Naive B cell (primary cell): Measurements from ENCODE around the gene SUPT3H. TPM values are rescaled to one million over a fixed set of nuclear protein-coding genes. Genes with fewer than 3 reads are reported as not detected.
"Not testable (repeated sequence)": the region's sequence is repeated elsewhere in the genome, so short reads cannot be mapped to it uniquely, and the experiment has no call there.

Experiments used
- ATAC-seq, 2 donors: fragments of 150-1000 bp; cut with Tn5 transposase; 2 replicates each; pipeline ENCODE4 v1.10.0; 2021; ENCODE audit warnings: low read depth in 2 of 2, mild to moderate bottlenecking in 2 of 2, moderate library complexity in 2 of 2
- DNase-seq: peaks from one replicate; pipeline ENCODE4 v3.0.0; 2022
- H3K27ac Mint-ChIP-seq, 6 donors: one replicate each; pipeline ENCODE4 v1.8.0; 2020 to 2022; ENCODE audit warnings: mild to moderate bottlenecking in 6 of 6, mixed read lengths in 6 of 6, moderate library complexity in 5 of 6, inconsistent platforms in 2 of 6
- H3K27me3 Mint-ChIP-seq, 3 donors: one replicate each; pipeline ENCODE4 v1.8.0; 2021 to 2022; ENCODE audit warnings: mixed read lengths in 3 of 3, mild to moderate bottlenecking in 1 of 3
- H3K36me3 Mint-ChIP-seq, 2 donors: one replicate each; pipeline ENCODE4 v1.8.0; 2020 to 2022; ENCODE audit warnings: mixed read lengths in 2 of 2, inconsistent platforms in 1 of 2, mild to moderate bottlenecking in 1 of 2
- H3K4me1 Mint-ChIP-seq, 3 donors: one replicate each; pipeline ENCODE4 v1.8.0; 2020 to 2022; ENCODE audit warnings: mixed read lengths in 3 of 3, inconsistent platforms in 1 of 3, mild to moderate bottlenecking in 1 of 3, moderate library complexity in 1 of 3
- H3K4me3 Mint-ChIP-seq, 8 donors: one replicate each; pipeline ENCODE4 v1.8.0; 2020 to 2022; ENCODE audit warnings: mild to moderate bottlenecking in 8 of 8, mixed read lengths in 8 of 8, moderate library complexity in 8 of 8, inconsistent platforms in 2 of 8
- H3K9me3 Mint-ChIP-seq, 7 donors: one replicate each; pipeline ENCODE4 v1.8.0; 2020 to 2022; ENCODE audit warnings: mixed read lengths in 7 of 7, mild to moderate bottlenecking in 5 of 7, inconsistent platforms in 2 of 7, moderate library complexity in 1 of 7
- polyA plus RNA-seq, 6 donors: library from polyadenylated mRNA; unstranded; fragments of 300-500 nt; fragmentation: Illumina TruSeq; gene quantifications; one replicate each; pipeline ENCODE4 v1.2.3, GENCODE V29; 2021; ENCODE audit warnings: low read depth in 6 of 6

SUPT3H gene
- polyA plus RNA-seq, 6 donors from 2014 or later = 3.7 to 8.6 (median 6.7) TPM

DNA sequence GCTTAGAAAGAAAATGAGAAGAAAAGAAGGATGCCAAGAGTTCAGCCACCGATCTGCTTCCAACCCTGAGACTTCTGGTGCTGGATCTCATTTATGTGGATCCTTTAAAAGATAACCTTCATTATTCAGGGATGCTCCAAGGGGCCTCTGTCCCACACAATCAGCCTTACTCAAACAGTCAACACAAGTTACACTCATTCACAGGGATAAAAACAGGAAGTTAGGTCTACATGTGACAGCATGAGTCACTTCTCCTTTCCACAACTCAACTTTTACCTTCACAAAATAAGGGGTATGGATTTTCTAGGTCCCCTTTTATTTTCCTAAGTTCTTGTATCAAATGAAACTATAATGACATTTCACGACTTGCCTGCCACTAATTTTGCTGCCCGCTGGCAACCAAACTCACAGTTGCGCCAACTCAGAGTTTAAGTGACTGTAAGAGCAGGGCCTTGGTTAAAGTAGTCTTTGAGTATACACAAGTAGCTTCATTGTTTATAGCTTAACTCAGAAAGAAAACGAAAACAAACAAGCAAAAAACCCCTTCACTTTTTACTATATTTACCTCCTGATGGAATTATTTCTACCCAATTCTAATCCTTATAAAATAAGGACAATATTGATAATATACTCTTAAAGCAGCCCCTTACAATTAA lies 328.4 kb downstream of the SUPT3H start:
- no peaks in the 10 kb centered on the region for H3K27me3 Mint-ChIP-seq
- ATAC-seq (peak; percentile 67 to 78), DNase-seq (peak; percentile 13)
- H3K27ac Mint-ChIP-seq = peak overlapping the region in 5 of 6 donors; percentile 7 to 59 (median 56)
- H3K4me1 Mint-ChIP-seq = peaks cover 14 to 26% (median 19%) of the 10 kb centered on the region in 3 donors
- peaks cover 0 to 8% of the 10 kb centered on the region in 2 donors for H3K36me3 Mint-ChIP-seq
- H3K9me3 Mint-ChIP-seq = peaks cover 0 to 4% (median 0%) of the 10 kb centered on the region in 7 donors
- H3K4me3 Mint-ChIP-seq = no peak overlapping the region

DNA sequence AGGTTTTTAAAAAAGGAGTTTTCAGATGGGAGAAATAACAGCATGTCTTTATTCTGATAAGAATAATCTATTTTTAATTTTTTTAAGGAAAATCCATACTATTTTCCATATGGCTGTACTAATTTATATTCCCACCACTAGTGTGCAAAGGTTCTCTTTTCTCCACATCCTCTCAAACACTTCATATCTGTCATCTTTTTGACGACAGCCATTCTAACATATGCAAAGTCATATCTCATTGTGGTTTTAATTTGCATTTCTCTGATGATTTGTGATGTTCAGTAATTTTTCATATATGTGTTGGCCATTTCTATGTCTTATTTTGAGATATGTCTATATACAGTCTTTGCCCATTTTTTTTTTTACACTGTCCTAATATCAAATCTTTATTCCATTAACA lies 330.2 kb downstream of the SUPT3H start:
- Mint-ChIP-seq H3K27ac (no peak overlapping the region), H3K36me3 (peaks cover 0 to 3% of the 10 kb centered on the region in 2 donors), H3K27me3 (no peaks in the 10 kb centered on the region), H3K4me1 (peaks cover 14 to 26% (median 19%) of the 10 kb centered on the region in 3 donors), H3K9me3 (peaks cover 0 to 4% (median 0%) of the 10 kb centered on the region in 7 donors), H3K4me3 (no peak overlapping the region)
- ATAC-seq (no peak), DNase-seq (no peak)

DNA sequence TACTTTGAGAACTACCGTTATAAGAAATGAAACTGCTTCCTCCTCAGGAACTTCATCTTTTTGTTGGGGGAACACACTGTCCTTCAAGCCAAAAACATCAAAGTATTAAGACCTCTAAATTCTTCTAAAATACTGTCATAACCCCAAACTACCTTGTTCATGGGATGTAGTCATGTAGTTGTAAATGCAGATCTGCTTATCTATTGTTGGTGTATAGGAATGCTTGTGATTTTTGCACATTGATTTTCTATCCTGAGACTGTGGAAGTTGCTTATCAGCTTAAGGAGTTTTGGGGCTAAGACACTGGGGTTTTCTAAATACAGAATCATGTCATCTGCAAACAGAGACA lies 332.5 kb downstream of the SUPT3H start:
- Mint-ChIP-seq H3K4me3 (no peak overlapping the region), H3K9me3 (peaks cover 0 to 4% (median 0%) of the 10 kb centered on the region in 7 donors), H3K27ac (no peak overlapping the region), H3K4me1 (peaks cover 14 to 26% (median 19%) of the 10 kb centered on the region in 3 donors), H3K36me3 (no peaks in the 10 kb centered on the region), H3K27me3 (no peaks in the 10 kb centered on the region)
- DNase-seq (no peak), ATAC-seq (no peak)

DNA sequence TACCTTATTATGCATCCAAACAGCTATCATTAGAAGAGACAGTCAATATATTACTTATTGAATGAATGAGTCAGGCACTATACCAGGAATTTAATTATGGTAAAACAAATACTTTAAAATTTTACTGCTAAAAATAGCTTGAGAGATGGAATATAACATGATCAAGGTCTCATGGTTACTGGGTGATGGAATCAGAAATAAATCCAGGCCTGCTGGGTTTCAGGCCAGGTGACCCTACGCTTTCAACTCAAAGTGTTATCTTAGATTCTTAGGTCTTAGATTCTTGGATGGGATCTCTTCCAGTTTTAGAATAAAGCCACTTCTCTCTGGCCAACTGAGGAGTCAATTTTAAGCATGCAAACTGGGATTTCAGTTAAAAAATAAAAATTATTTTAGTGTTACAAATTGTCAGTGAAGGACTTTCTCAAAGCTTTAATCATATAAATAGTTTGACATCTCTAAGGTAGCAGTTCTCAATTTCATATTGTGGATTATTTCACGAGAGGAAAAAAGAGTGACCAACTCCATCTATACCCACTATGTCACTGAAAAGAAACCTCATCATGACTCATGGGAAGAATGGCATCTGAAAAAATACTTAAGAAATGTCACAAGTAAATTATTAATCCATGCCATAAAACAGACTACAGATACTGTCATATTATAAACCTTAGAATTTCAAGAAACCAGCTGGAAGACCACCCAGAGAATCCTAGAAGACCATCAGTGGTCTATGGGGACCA lies 333.1 kb downstream of the SUPT3H start:
- no peak for ATAC-seq
- H3K27ac Mint-ChIP-seq = no peak overlapping the region

DNA sequence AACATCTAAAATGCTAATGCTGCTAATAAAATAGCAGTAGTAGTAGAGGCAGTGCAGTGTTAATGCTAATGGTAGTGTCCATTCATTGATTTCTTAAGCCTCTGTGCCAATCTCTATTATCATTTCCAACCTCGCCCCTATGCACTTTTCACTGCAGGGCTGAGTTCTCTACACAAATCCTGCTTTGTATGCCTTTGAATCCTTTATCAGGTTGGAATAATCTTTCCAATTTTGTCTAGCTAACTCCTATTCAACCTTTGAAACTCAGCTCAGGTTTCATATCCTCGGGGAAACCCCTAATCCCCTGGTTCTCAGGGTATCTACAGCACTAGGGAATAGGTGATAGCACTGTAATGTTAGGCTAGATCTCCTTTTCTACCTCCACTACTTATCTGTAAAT lies 333.6 kb downstream of the SUPT3H start:
- H3K27me3 Mint-ChIP-seq = no peaks in the 10 kb centered on the region
- peaks cover 10 to 20% (median 11%) of the 10 kb centered on the region in 3 donors for H3K4me1 Mint-ChIP-seq
- peaks cover 0 to 4% (median 0%) of the 10 kb centered on the region in 7 donors for H3K9me3 Mint-ChIP-seq
- H3K4me3 Mint-ChIP-seq = no peak overlapping the region
- H3K36me3 Mint-ChIP-seq = no peaks in the 10 kb centered on the region
- DNase-seq (no peak), ATAC-seq (no peak)
- no peak overlapping the region for H3K27ac Mint-ChIP-seq

More for the DNA sequence above, 333.1 kb downstream of the SUPT3H start:
- Mint-ChIP-seq H3K4me1 (peaks cover 14 to 26% (median 17%) of the 10 kb centered on the region in 3 donors), H3K4me3 (no peak overlapping the region), H3K36me3 (no peaks in the 10 kb centered on the region), H3K9me3 (peaks cover 0 to 4% (median 0%) of the 10 kb centered on the region in 7 donors), H3K27me3 (no peaks in the 10 kb centered on the region)
- no peak for DNase-seq

DNA sequence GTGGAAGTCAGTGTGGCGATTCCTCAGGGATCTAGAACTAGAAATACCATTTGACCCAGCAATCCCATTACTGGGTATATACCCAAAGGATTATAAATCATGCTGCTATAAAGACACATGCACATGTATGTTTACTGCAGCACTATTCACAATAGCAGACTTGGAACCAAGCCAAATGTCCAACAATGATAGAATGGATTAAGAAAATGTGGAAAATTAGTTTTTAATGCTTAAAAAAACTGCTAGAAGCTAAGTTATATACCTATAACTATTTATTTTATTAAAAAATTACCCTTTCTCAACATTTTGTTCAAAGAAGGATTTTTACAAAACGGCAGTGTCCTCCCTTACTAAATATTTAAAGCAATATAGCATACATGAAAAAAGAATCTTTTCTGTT lies 335.1 kb downstream of the SUPT3H start:
- H3K36me3 Mint-ChIP-seq, H3K27ac Mint-ChIP-seq, H3K27me3 Mint-ChIP-seq, ATAC-seq, H3K9me3 Mint-ChIP-seq, DNase-seq, H3K4me3 Mint-ChIP-seq: not testable (repeated sequence)
- peaks cover 4 to 13% (median 6%) of the 10 kb centered on the region in 3 donors for H3K4me1 Mint-ChIP-seq

DNA sequence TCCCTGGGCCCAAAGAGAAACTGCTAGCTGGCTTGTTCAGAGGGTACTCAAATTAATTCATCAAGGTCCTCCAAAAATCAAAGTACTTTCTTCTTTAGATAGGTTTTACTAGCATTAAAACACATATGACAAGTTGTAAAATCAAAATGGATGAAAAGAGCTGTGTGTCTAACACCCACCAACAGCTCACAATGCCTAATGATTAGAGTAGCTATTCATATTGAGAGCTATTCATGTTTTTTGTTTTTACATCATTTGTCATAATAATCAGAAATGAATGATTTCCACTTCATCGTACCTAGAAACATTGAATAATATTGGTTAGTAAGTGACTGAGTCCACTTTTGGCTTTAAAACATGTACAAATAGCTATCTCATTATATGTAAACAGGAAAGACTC lies 339.5 kb downstream of the SUPT3H start:
- ATAC-seq (no peak), DNase-seq (no peak)
- H3K27ac Mint-ChIP-seq = no peak overlapping the region
- peaks cover 0 to under 1% (median 0%) of the 10 kb centered on the region in 7 donors for H3K9me3 Mint-ChIP-seq
- peaks cover 0 to 6% of the 10 kb centered on the region in 2 donors for H3K36me3 Mint-ChIP-seq
- H3K27me3 Mint-ChIP-seq = no peaks in the 10 kb centered on the region
- no peak overlapping the region for H3K4me3 Mint-ChIP-seq
- H3K4me1 Mint-ChIP-seq = no peaks in the 10 kb centered on the region

DNA sequence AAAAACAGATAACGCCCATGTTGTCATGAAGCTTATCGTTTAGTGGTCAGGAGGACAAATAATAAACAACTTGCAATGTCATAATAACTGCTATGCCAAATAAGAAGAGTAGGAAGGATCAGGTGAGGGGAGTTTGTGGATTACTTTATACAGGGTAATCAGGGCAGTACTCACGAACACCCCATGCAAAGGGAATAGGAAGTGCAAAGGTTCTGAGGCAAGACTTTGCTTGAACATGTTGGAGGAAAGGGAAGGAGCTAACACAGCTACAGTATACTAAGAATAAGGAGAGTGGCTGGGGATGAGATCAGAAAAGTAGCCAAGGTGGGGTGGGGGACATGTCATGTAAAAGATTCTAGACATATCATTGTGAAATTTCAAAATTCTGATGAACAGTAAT lies 341.6 kb downstream of the SUPT3H start:
- H3K9me3 Mint-ChIP-seq = peaks cover 0 to 7% (median 0%) of the 10 kb centered on the region in 7 donors

DNA sequence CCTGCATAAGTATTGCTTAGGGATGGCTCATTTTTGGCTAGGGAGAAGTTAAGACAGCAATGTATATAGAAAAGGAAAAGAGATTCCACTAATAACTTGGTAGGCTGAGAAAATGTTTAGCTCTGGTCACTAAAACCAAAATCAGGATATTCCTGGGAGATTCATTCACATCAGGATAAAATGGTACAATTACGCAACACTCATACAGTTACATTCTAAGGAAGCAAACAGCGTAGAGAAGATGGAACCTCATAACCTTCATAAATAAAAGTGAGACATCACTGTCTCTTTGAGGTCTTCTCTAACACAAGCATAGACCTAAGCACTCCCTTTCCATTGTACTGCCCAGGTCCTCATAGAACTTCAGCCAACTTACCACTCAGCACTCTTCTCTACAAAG lies 345.3 kb downstream of the SUPT3H start:
- H3K9me3 Mint-ChIP-seq = peaks cover 0 to 20% (median 10%) of the 10 kb centered on the region in 7 donors
- no peaks in the 10 kb centered on the region for H3K27me3 Mint-ChIP-seq
- no peak overlapping the region for H3K27ac Mint-ChIP-seq
- no peak overlapping the region for H3K4me3 Mint-ChIP-seq
- ATAC-seq (no peak), DNase-seq (no peak)
- H3K36me3 Mint-ChIP-seq = peaks cover under 1 to 17% of the 10 kb centered on the region in 2 donors
- no peaks in the 10 kb centered on the region for H3K4me1 Mint-ChIP-seq

More for the DNA sequence above, 341.6 kb downstream of the SUPT3H start:
- Mint-ChIP-seq H3K27me3 (no peaks in the 10 kb centered on the region), H3K4me1 (no peaks in the 10 kb centered on the region), H3K4me3 (peak overlapping the region in 1 of 8 donors; percentile 43), H3K27ac (peak overlapping the region in 1 of 6 donors; percentile 12), H3K36me3 (peaks cover 0 to 6% of the 10 kb centered on the region in 2 donors)
- no peak for DNase-seq
- ATAC-seq = no peak

DNA sequence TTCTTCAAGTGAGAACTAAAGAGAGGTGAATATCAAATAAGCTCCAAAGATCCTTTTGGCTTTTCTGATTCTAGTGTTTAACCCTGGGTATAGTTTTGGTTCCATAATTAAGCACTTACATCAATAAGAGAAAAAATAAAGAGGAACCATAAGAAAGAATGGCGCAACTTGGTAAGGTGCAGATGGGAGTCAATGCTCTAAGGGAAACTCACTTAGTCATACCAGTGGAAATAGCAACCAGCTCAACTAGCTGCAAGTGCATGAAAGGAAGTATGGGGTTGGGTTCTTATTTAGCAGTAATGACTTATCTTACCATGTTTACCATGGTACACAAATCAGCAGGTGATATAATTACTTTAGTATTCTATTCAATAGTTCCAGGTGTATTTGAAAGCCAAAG lies 346.1 kb downstream of the SUPT3H start:
- no peak overlapping the region for H3K27ac Mint-ChIP-seq
- H3K36me3 Mint-ChIP-seq = peaks cover 5 to 24% of the 10 kb centered on the region in 2 donors
- no peak overlapping the region for H3K4me3 Mint-ChIP-seq
- DNase-seq (no peak), ATAC-seq (no peak)
- peaks cover 0 to 4% (median 0%) of the 10 kb centered on the region in 3 donors for H3K4me1 Mint-ChIP-seq
- H3K9me3 Mint-ChIP-seq = peaks cover 4 to 28% (median 17%) of the 10 kb centered on the region in 7 donors
- H3K27me3 Mint-ChIP-seq = no peaks in the 10 kb centered on the region

DNA sequence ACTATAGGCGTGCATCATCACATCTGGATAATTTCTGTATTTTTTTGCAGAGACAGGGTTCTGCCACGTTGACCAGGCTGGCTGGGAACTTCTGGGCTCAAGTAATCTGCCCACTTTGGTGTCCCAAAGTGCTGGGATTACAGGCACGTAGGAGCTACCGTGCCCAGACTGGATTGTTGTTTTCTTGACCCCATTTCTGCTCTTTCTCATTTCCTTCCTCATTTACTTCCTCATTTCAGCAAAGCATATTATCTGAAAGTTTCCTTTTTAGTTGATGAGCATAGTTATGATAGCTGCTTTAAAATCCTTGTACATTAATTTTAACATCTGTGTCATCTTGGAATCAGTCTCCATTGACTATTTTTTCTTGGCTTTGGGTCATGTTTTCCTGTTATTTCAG lies 350.6 kb downstream of the SUPT3H start:
- Mint-ChIP-seq H3K9me3 (peaks cover 10 to 49% (median 23%) of the 10 kb centered on the region in 7 donors), H3K36me3 (peaks cover 16 to 25% of the 10 kb centered on the region in 2 donors), H3K4me1 (peaks cover 0 to 4% (median 4%) of the 10 kb centered on the region in 3 donors), H3K27ac (no peak overlapping the region), H3K4me3 (no peak overlapping the region), H3K27me3 (no peaks in the 10 kb centered on the region)
- DNase-seq (no peak), ATAC-seq (no peak)

DNA sequence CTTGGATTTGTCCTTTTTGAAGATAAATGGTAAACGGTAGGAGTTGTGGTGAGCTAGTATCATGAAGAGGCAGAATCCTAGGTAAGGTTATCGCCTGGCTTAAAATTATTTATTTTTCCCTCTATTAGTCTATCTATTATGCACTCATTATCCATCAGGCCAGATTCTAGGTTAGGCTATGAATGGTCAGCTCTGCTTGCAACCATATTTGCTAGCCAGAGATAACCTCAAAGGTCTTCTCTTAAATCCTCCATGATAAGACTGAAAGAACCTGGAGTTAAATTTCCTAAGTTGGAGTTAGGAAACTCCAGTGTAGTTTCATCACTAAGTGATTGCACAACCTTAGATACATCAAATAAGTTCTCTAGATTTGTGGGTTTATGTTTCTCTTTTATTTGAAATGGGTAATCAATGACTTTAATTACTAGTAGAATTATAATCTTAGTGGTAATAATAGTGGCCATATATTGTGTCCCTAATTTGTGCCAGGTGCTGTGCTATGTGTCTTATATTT lies 351.7 kb downstream of the SUPT3H start:
- ATAC-seq (no peak), DNase-seq (no peak)
- peaks cover 16 to 25% of the 10 kb centered on the region in 2 donors for H3K36me3 Mint-ChIP-seq
- H3K27ac Mint-ChIP-seq = no peak overlapping the region
- H3K4me3 Mint-ChIP-seq = no peak overlapping the region
- H3K27me3 Mint-ChIP-seq = no peaks in the 10 kb centered on the region
- peaks cover 0 to 11% (median 4%) of the 10 kb centered on the region in 3 donors for H3K4me1 Mint-ChIP-seq
- peaks cover 10 to 49% (median 23%) of the 10 kb centered on the region in 7 donors for H3K9me3 Mint-ChIP-seq

DNA sequence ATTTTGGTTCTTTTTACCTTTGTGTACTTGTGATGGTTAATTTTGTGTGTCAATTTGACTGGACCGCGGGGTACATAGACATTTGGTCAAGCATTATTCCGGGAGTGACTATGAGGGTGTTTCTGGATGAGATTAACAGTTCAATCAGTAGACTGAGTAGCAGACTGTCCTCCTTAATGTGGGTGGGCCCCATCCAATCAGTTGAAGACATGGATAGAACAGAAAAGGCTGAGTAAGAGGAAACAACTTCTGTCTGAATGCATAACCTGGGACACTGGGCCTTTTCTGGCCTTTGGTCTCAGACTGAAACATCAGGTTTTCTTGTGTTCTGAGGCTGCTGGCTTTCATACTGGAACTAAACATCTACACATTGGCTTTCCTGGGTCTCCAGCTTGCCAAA lies 353.1 kb downstream of the SUPT3H start:
- peaks cover 16 to 25% of the 10 kb centered on the region in 2 donors for H3K36me3 Mint-ChIP-seq
- H3K4me3 Mint-ChIP-seq = no peak overlapping the region
- no peak for DNase-seq
- peaks cover 10 to 49% (median 23%) of the 10 kb centered on the region in 7 donors for H3K9me3 Mint-ChIP-seq
- H3K27ac Mint-ChIP-seq = no peak overlapping the region
- peaks cover 0 to 11% (median 4%) of the 10 kb centered on the region in 3 donors for H3K4me1 Mint-ChIP-seq
- ATAC-seq = no peak
- H3K27me3 Mint-ChIP-seq = no peaks in the 10 kb centered on the region
